GM23248 (cell line): ENCODE measurements around the gene ZNF385B. TPM values are rescaled to one million over a fixed set of nuclear protein-coding genes. Genes with fewer than 3 reads are reported as not detected.
A peak's percentile ranks its signal among the peaks of the same experiment; 100 is the strongest.

ENCODE experiments used
- DNase-seq: peaks from one replicate; pipeline ENCODE4 v3.0.0-alpha.2; 2015
- H2AFZ ChIP-seq: fragments of 200-600 bp; sonication (generic); 2 replicates; pipeline ENCODE4 v1.6.1; 2016; ENCODE audit warnings: antibody characterized with exemption
- H3F3A ChIP-seq: fragments of 200-600 bp; sonication (generic); 2 replicates; pipeline ENCODE4 v1.6.1; 2016; ENCODE audit warnings: mild to moderate bottlenecking, antibody characterized with exemption, mixed run types; ENCODE audit not compliant: insufficient read depth
- H3K27ac ChIP-seq: fragments of 200-600 bp; sonication (generic); 2 replicates; pipeline ENCODE4 v1.5.1; 2016; ENCODE audit warnings: mild to moderate bottlenecking
- H3K27me3 ChIP-seq: fragments of 200-600 bp; sonication (generic); replicated peaks from 2 replicates; pipeline ENCODE4 v1.6.1; 2016; ENCODE audit warnings: mild to moderate bottlenecking; ENCODE audit not compliant: insufficient read depth
- H3K36me3 ChIP-seq: fragments of 200-600 bp; sonication (generic); 2 replicates; pipeline ENCODE4 v1.6.1; 2016; ENCODE audit warnings: low read depth, mild to moderate bottlenecking
- H3K4me1 ChIP-seq: fragments of 200-600 bp; sonication (generic); 2 replicates; pipeline ENCODE4 v1.6.1; 2016; ENCODE audit warnings: mild to moderate bottlenecking; ENCODE audit not compliant: insufficient read depth
- H3K4me2 ChIP-seq: fragments of 200-600 bp; sonication (generic); one replicate; pipeline ENCODE4 v1.6.1; 2016; ENCODE audit warnings: mild to moderate bottlenecking; ENCODE audit not compliant: unreplicated experiment
- H3K4me3 ChIP-seq: fragments of 200-600 bp; sonication (generic); 2 replicates; pipeline ENCODE4 v1.5.1; 2016; ENCODE audit warnings: mild to moderate bottlenecking
- H3K79me2 ChIP-seq: fragments of 200-600 bp; sonication (generic); 2 replicates; pipeline ENCODE4 v1.6.1; 2016; ENCODE audit warnings: mild to moderate bottlenecking; ENCODE audit not compliant: insufficient read depth
- H3K9ac ChIP-seq: fragments of 200-600 bp; sonication (generic); 2 replicates; pipeline ENCODE4 v1.6.1; 2016; ENCODE audit warnings: mild to moderate bottlenecking
- H3K9me2 ChIP-seq: fragments of 200-600 bp; sonication (generic); 2 replicates; pipeline ENCODE4 v1.6.1; 2016; ENCODE audit warnings: mixed run types, mild to moderate bottlenecking, moderate library complexity; ENCODE audit not compliant: insufficient read depth
- H3K9me3 ChIP-seq: fragments of 200-600 bp; sonication (generic); one replicate; pipeline ENCODE4 v1.6.1; 2017; ENCODE audit warnings: low read depth
- H4K20me1 ChIP-seq: fragments of 200-600 bp; sonication (generic); 2 replicates; pipeline ENCODE4 v1.6.0; 2016; ENCODE audit not compliant: insufficient read depth
- EZH2 ChIP-seq: fragments of 200-600 bp; sonication (generic); IDR thresholded peaks from 2 replicates; pipeline ENCODE4 v1.6.1; 2018; ENCODE audit warnings: antibody characterized with exemption, mild to moderate bottlenecking; ENCODE audit not compliant: insufficient read depth, poor library complexity, severe bottlenecking
- EZH2phosphoT487 ChIP-seq: fragments of 200-600 bp; sonication (generic); IDR thresholded peaks from 2 replicates; pipeline ENCODE4 v1.6.1; 2018; ENCODE audit warnings: antibody characterized with exemption, moderate library complexity, mild to moderate bottlenecking, low read depth; ENCODE audit not compliant: insufficient read depth
- WGBS, 2 experiments: methylation state at CpG; one replicate each; pipeline ENCODE4 v1.1.6; 2015 to 2017; ENCODE audit warnings: low lambda C conversion rate in 2 of 2, low coverage in 1 of 2; ENCODE audit errors: missing lambda C conversion rate in 2 of 2; 5-methylcytosine and 5-hydroxymethylcytosine counted together
- in situ Hi-C: fragments of 300-500 bp; cut with MboI; formaldehyde crosslinking; loops from 2 replicates; pipeline ENCODE4 v1.15.0; 2020
- polyA plus RNA-seq: library from polyadenylated mRNA; unstranded; fragments of >200 nt; fragmentation: Nextera tagmentation; extraction: Ambion mirVana; gene quantifications from 2 replicates; pipeline ENCODE4 v1.2.1, GENCODE V29; 2016
- total RNA-seq: library from RNA; depleted of rRNA; stranded (reverse); fragments of >200 nt; shearing (Covaris generic); gene quantifications from 2 replicates; pipeline ENCODE4 v1.2.3, GENCODE V29; 2014

Gene ZNF385B
- total and polyA plus RNA-seq, 2 experiments from 2014 or later, result 0.30 TPM; not detected in 1

GRCh38 chr2:179595284-179595683 is 266.1 kb downstream of the ZNF385B start:
- Histone ChIP-seq H3K36me3 (no peaks in the 10 kb centered on the region), H3K4me3 (no peak overlapping the region), H3K27me3 (no peaks in the 10 kb centered on the region), H4K20me1 (no peaks in the 10 kb centered on the region), H2AFZ (no peak overlapping the region), H3K9me2 (no peaks in the 10 kb centered on the region), H3K27ac (no peak overlapping the region), H3K4me2 (no peak overlapping the region), H3K9me3 (no peaks in the 10 kb centered on the region), H3K4me1 (peaks cover 33% of the 10 kb centered on the region), H3K9ac (no peak overlapping the region), H3K79me2 (no peaks in the 10 kb centered on the region), H3F3A (peaks cover 19% of the 10 kb centered on the region)
- in situ Hi-C loops, result no loop called here
- TF ChIP-seq EZH2phosphoT487, result no peak
- TF ChIP-seq EZH2, result no peak
- DNase-seq, result peak; percentile 19

DNA sequence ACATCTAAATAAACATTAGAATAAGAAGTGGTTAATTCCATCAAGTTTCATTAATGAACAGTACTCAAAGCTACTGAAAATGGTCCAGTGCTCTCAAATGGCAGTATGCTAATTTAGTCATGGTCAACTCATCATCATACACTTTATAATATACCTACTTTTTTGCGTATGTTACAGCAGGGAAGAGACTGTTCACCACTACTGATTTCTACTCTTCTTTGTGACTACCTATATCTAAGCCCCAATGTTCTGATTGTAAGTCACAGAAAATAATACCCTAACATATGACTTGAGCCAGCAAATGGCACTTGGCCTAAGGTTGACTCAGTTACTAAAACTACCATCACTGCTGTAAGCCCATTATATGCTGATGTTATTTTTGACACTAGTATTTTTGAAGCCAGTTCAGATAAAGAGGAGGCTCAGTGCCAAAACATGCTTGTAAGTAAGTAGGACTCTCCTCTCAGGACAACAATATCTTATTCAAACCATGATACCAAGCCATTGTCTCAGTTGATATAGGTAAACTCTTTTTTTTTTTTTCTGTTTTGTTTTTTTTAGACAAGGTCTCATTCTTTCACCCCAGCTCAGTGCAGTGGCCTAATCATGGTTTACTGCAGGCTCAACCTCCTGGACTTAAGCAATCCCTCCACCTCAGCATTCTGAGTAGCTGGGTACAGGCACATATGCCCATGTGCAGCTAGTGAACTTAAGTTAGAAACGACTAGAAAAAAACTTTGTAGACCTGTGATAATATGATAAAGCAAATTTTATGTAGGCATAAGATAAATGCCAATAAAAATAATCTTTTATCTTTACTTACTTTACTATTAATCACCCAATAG is 266.9 kb downstream of the ZNF385B start:
- Histone ChIP-seq H3K36me3 (no peaks in the 10 kb centered on the region), H3K4me2 (no peak overlapping the region), H3K9me3 (no peaks in the 10 kb centered on the region), H3F3A (peaks cover 19% of the 10 kb centered on the region), H3K79me2 (no peaks in the 10 kb centered on the region), H3K4me3 (no peak overlapping the region), H2AFZ (no peak overlapping the region), H4K20me1 (no peaks in the 10 kb centered on the region), H3K4me1 (peaks cover 33% of the 10 kb centered on the region), H3K27me3 (no peaks in the 10 kb centered on the region), H3K9ac (no peak overlapping the region), H3K27ac (no peak overlapping the region), H3K9me2 (no peaks in the 10 kb centered on the region)
- in situ Hi-C loops, result no loop called here
- TF ChIP-seq EZH2 (no peak), EZH2phosphoT487 (no peak)
- no peak for DNase-seq
- WGBS, 2 experiments, result 91 to 92% methylated on average over 2 of the region's 2 CpGs

DNA sequence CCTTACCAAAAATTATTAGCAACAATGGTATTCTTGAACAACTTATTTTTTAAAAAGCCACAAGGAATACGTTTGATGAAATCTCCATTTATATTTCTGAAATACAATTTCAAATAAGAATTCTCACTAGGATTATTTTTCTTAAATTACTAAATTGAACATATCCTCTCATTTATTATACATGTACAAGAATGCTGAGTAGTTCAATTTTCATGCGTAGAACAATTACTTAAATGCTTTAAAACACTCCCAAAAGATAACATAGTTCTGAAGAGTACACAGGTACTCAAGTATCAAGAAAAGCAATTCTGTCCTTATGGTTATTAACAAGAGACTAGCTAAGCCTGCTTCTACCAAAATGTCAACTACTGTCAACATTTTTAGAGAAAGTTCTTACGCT is 268.1 kb downstream of the ZNF385B start:
- no peak overlapping the region for H3K9ac ChIP-seq
- H3K4me3 ChIP-seq, result no peak overlapping the region
- H3K4me1 ChIP-seq, result peaks cover 33% of the 10 kb centered on the region
- no peaks in the 10 kb centered on the region for H3K36me3 ChIP-seq
- H3K4me2 ChIP-seq, result no peak overlapping the region
- H3K79me2 ChIP-seq, result no peaks in the 10 kb centered on the region
- H3K9me3 ChIP-seq, result no peaks in the 10 kb centered on the region
- in situ Hi-C loops, result no loop called here
- H2AFZ ChIP-seq, result no peak overlapping the region
- TF ChIP-seq EZH2 (no peak), EZH2phosphoT487 (no peak)
- DNase-seq, result no peak
- no peaks in the 10 kb centered on the region for H4K20me1 ChIP-seq
- H3K27me3 ChIP-seq, result no peaks in the 10 kb centered on the region
- H3F3A ChIP-seq, result peaks cover 19% of the 10 kb centered on the region
- no peak overlapping the region for H3K27ac ChIP-seq
- 83 to 84% methylated on average over 3 of the region's 3 CpGs for WGBS, 2 experiments
- H3K9me2 ChIP-seq, result no peaks in the 10 kb centered on the region

GRCh38 chr2:179592167-179592936 is 269.1 kb downstream of the ZNF385B start:
- peak; percentile 46 for DNase-seq
- no peaks in the 10 kb centered on the region for H3K9me3 ChIP-seq
- no peaks in the 10 kb centered on the region for H3K36me3 ChIP-seq
- no peaks in the 10 kb centered on the region for H3K27me3 ChIP-seq
- no peak overlapping the region for H3K27ac ChIP-seq
- H3K9me2 ChIP-seq, result no peaks in the 10 kb centered on the region
- no peak overlapping the region for H3K4me3 ChIP-seq
- WGBS, 2 experiments, result 64 to 66% methylated on average over 7 of the region's 7 CpGs
- in situ Hi-C loops, result no loop called here
- peak overlapping the region; percentile 20 for H2AFZ ChIP-seq
- no peak for TF ChIP-seq EZH2phosphoT487
- no peak for TF ChIP-seq EZH2
- no peak overlapping the region for H3K9ac ChIP-seq
- no peaks in the 10 kb centered on the region for H4K20me1 ChIP-seq
- H3F3A ChIP-seq, result peaks cover 18% of the 10 kb centered on the region
- H3K79me2 ChIP-seq, result no peaks in the 10 kb centered on the region
- peak overlapping the region; percentile 19 for H3K4me2 ChIP-seq
- peaks cover 33% of the 10 kb centered on the region for H3K4me1 ChIP-seq
